Gastrocnemius medialis (tissue), 4 donors: Measurements from ENCODE around the gene PHOSPHO2.

ENCODE experiments used
- POLR2A ChIP-seq, 2 donors: fragments of 450-650 bp; IDR thresholded peaks; one replicate each; pipeline ENCODE4 v1.6.1; 2017; ENCODE audit warnings: antibody characterized with exemption in 2 of 2, mild to moderate bottlenecking in 2 of 2, moderate library complexity in 2 of 2
- TF ChIP-seq, protein P1 (sequence below), 5 experiments: fragments of 450-650 bp in 3 of 5; fragments of 200-600 bp in 2 of 5; sonication (generic) in 2 of 5; IDR thresholded peaks in 4 of 5; conservative IDR thresholded peaks in 1 of 5; 1 replicate in 4 of 5; 2 replicates in 1 of 5; pipeline ENCODE4 v1.5.1; 2016 to 2019; ENCODE audit warnings: antibody characterized with exemption in 5 of 5, mild to moderate bottlenecking in 3 of 5, moderate library complexity in 3 of 5

DNA sequence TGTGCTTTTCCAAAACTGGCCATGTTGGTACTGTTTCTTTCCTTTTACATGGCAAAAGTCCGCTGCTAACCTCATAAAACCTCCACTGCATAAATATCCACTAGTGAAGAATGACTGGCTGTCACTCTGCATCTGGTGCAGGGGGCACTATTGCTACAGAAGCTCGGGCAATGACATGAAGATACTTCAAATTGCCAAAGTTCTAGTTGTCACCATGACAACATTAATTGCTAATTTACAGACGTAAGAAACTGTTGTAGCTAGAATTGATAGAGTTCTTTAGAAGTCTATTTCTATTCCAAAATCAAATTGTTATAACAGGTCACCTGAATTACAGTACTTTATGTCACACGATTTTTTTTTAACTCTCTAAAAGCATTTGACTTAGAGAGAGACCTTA is 909 bp upstream of the PHOSPHO2 start:
- TF ChIP-seq, protein P1, sequence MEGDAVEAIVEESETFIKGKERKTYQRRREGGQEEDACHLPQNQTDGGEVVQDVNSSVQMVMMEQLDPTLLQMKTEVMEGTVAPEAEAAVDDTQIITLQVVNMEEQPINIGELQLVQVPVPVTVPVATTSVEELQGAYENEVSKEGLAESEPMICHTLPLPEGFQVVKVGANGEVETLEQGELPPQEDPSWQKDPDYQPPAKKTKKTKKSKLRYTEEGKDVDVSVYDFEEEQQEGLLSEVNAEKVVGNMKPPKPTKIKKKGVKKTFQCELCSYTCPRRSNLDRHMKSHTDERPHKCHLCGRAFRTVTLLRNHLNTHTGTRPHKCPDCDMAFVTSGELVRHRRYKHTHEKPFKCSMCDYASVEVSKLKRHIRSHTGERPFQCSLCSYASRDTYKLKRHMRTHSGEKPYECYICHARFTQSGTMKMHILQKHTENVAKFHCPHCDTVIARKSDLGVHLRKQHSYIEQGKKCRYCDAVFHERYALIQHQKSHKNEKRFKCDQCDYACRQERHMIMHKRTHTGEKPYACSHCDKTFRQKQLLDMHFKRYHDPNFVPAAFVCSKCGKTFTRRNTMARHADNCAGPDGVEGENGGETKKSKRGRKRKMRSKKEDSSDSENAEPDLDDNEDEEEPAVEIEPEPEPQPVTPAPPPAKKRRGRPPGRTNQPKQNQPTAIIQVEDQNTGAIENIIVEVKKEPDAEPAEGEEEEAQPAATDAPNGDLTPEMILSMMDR (IDR thresholded peaks at IDR 0.05 in 4 of 5, conservative IDR thresholded peaks at IDR 0.05 in 1 of 5), result no peak
- no peak for TF ChIP-seq POLR2A (IDR thresholded peaks at IDR 0.05)
